SH-SY5Y (cell line): ENCODE measurements around the gene MLF1.

Source experiments
- GATA2 ChIP-seq: IDR thresholded peaks from 2 replicates; pipeline ENCODE4 v1.6.1; 2011; ENCODE audit warnings: mild to moderate bottlenecking, low read depth, low read length
- GATA3 ChIP-seq: IDR thresholded peaks from 2 replicates; pipeline ENCODE4 v1.6.1; 2011; ENCODE audit warnings: low read depth, mild to moderate bottlenecking, low read length, moderate library complexity

- TF ChIP-seq GATA2 (no peak), GATA3 (no peak)
These were observed 78.8 kb downstream of the MLF1 start for GRCh38 chr3:158649791-158650190.
